NCI-H1105 (cell line): Measurements from ENCODE around the gene A1CF.
"Not testable (repeated sequence)": the region's sequence is repeated elsewhere in the genome, so short reads cannot be mapped to it uniquely, and the experiment has no call there.

Experiments used
- DNase-seq: peaks from one replicate; lab custom pipeline; 2025; lab: John Stamatoyannopoulos, UW

Gene A1CF, protein sequence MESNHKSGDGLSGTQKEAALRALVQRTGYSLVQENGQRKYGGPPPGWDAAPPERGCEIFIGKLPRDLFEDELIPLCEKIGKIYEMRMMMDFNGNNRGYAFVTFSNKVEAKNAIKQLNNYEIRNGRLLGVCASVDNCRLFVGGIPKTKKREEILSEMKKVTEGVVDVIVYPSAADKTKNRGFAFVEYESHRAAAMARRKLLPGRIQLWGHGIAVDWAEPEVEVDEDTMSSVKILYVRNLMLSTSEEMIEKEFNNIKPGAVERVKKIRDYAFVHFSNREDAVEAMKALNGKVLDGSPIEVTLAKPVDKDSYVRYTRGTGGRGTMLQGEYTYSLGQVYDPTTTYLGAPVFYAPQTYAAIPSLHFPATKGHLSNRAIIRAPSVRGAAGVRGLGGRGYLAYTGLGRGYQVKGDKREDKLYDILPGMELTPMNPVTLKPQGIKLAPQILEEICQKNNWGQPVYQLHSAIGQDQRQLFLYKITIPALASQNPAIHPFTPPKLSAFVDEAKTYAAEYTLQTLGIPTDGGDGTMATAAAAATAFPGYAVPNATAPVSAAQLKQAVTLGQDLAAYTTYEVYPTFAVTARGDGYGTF

DNA sequence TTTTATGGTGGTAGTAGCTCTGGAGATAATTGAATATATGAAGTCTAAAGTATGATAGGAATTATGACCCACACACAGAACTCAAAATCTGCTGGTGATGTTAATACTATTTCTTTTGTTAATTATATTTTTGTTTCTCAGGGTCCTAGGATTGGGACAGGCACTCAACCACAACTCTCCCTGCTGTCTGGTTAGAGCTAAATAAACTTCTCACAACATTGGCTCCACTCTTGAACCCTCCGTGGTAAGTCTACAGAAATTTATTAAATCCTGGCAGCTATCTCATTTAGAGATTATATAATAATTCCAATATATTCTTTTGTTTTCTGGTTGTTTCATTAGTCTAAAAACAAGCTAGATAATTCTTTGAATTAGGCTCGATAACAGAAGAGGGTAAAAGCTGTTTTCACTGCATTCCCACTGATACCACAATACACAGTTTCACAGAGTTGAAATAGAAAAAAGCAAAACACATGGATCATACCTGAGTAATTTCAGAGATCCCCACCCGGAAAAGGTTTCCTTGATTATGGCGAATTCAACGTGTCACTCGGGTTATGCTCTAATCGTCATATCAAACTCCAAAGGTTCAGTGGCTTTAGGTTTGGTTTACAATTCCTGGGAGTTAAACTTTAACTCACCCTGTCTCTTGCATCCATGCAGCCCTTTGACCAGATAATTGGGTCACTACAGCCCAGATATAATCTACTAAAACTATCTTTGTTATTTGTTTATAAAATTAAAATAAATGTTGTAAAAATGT lies at the start of gene A1CF:
A1CF (minus strand) TSS at position 531 of the 763 bp plus-strand sequence. CDS start 25,687 bp downstream, outside the sequence.
- DNase-seq, result no peak

DNA sequence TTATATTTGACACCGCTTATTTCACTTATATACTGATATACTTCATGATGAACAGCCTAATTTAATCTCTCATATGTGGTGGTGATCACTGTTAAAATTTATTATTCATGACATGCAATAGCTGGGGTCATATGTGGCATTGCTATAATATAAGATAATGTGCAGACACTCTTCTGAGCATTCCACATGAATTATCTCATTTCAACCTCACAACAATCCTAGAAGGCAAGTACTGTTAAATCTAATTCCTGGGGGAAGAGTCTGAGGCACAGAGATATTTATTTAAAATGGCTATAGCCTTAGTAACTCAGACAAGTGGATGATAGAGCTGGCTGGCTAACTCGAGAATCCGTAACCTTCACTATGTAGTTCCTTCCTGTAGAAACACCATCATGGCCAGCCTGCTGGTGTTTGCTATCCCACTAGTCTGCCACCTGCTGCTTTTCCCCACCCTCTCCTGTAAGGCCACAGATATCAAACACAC lies 46.6 kb upstream of the A1CF start:
- DNase-seq, result no peak

DNA sequence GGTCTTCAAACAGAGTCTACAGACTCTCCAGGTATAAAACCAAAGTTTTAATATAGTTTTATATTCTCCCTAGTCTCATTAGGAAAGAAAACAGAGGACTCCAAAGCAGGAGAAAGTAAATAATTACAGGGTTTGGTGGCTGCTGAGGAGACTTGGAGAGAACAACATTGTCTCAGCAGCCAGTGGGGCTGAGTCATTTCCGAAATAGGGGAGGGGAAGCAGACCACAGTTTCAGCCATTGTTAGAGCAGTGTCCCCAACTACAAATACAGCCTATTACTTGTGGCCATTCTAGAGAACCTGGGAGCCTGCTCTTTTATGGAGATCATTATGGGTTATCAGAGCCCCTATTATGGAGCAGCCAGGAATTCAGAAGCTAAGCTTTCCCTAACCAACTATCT lies 44.2 kb upstream of the A1CF start:
- no peak for DNase-seq

DNA sequence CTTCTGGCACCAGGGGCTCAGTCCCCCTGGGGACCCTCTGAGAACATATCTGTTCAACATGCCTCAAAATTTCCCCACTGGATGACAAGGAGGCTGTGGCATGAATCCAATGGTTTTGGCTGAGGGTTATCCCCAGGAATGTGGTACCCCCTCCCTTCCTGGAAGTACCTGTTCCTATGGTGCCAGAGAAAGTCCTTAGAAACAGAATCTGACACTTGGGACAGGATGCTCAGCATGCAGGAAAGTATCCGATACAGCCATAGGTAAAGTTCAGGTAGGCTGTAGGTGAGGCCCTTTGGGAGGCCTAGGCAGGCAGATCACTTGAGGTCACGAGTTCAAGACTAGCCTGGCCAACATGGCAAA lies 42.7 kb upstream of the A1CF start:
- DNase-seq, result no peak

DNA sequence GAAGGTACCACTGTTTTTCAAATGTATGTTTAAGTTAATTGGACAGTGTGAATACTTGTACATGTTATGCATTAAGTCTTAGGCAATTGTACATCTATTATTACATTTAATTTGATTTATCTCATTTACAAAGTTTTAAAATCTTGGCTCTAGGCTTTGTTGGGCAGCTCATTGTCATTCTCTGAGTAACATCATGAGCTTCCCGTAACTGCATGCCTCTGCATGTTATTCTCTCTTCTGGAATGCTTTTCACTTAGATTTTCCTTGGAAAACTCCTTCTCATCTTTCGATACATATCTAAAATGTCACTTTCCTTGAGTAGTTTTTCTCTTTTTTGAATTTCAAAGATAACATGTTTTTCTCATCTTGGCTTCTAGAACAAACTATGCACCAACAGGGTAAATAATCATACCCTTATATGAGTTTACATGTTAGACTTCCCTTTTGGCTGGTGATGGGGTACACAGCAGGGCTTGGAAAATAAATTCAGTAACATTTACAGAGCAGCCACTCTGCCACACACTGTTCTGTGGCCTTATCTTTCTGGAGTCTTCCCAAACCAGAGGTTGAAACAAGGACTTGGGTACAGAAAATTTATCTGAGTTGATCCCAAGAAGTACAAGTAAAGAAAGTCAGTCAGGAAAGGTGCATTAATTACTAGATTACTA lies 42.2 kb upstream of the A1CF start:
- no peak for DNase-seq

DNA sequence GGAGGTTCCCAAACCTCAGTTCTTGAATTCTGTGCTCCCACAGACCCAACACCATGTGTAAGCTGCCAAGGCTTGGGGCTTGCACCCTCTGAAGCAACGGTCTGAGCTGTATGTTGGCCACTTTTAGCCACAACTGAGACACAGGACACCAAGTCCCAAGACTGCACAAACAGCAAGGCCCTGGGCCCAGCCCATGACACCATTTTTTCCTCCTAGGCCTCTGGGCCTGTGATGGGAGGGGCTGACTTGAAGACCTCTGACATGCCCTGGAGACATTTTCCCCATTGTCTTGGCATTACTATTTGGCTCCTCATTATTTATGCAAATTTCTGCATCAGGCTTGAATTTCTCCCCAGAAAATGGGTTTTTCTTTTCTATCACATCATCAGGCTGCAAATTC lies 38.0 kb upstream of the A1CF start:
- DNase-seq, result not testable (repeated sequence)

DNA sequence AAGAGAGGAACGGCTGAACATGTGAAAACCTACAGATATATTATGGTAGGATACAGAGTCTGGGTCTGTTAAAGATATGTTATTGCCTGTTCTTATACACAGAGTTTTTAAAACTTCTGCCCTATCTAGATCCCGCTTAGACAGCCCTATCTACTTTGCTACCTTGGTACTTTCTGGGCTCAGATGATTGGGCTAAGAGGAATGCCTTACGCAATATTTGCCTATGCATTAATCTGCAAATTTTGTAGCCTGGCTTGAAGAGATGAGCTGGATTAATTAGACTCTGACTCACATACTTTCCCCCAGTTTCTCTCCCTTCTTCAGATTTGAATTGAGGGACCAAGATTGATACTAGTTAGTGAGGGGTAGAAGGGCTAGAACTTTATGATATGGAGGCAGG lies 33.6 kb upstream of the A1CF start:
- DNase-seq, result no peak

DNA sequence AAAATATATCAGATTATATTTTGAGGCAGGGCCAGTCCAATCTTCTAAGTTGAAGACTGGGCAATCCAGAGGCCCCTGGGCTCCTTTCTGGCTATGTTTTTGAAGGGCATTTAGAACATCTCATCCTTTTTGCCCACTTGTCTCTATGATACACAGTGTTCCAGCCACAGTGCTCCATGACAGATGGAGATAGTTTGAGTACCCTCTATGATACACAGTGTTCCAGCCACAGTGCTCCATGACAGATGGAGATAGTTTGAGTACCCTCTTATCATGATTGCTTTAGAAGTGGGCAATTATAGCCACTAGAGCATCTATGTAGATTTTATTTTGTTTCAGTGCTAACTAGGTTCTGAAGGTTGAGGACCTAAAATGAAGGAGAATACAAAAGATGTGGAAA lies 33.1 kb upstream of the A1CF start:
- no peak for DNase-seq

DNA sequence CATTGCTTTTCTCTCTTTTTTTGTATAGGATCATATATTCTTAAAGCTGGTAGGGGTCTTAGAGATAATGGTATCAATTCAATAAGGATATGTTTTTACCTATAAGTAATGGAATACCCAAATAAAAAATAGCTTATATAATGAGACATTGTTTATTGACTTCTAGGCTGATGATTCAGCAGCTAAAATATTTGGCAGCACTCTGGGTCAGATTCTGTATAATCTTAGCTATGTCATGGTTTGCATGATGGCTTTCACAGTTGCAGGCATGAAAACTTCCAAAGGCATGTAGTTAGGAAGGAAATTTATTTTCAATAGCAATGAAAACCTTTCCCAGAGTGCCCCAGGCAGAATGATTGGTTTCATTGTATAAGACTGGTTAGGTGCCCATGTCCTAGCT lies 32.1 kb upstream of the A1CF start:
- no peak for DNase-seq

DNA sequence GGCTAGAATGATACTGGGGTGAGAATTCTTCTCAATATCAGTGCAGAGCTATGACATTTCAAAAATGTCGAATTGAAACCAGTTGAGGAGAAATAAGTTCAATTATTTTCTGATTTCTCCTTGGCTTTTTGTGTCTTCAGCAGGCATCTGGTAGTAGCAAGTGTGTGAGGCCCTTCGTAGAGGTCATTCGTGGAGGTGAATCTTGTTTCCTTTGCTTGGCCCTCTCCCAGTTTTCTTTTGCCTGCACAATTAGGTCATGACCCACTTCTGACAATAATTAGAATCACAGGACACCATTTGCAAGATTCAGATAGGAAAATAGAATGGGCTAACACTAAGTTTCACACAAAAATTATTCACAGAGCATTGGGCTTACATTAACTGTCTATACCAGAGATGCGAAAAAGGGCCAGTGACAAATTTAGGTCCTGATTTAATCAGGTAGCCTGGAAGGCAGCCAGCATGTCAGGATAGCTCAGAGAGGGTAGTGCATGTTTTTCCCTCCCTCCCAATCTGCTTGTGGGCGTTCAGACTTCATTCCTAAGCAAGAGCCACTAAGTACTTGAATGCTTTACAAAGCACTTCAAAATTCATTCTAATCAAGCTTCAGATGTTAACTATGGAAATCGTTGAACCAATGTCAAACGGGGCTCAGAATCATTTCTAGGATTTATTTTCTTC lies 24.0 kb upstream of the A1CF start:
- DNase-seq, result no peak

DNA sequence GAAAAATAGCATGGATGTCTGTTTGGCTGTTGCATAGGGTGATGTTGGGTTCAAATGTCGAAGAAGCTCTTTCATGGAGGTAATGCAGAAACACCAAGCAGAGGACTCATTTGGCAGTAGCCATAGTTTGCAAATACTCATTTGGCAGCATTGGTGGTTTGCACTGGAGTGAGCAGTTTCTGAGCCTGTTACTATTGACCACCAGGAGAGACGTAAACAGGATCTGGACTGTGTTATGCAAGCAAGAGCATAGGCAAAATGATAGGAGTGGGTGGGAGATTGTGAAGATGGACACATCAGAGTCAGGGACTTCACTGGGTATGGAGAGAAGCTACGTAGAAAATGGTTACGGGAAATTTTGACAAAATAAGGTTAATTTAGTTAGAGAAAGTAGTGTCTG lies 22.9 kb upstream of the A1CF start:
- no peak for DNase-seq

DNA sequence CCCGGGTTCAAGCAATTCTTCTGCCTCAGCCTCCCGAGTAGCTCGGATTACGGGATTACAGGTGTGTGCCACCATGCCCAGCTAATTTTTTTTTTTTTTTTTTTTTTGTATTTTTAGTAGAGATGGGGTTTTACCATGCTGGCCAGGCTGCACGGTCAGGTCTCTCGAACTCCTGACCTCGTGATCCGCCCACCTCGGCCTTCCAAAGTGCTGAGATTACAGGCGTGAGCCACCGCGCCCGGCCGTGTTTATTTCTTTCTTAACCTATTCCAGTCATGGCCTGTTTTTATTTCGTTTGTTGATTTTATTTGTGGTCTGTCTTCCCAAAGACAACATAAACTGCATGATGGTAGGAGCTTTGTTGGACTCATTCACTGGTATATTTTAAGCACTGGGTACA lies 20.4 kb upstream of the A1CF start:
- DNase-seq, result not testable (repeated sequence)

DNA sequence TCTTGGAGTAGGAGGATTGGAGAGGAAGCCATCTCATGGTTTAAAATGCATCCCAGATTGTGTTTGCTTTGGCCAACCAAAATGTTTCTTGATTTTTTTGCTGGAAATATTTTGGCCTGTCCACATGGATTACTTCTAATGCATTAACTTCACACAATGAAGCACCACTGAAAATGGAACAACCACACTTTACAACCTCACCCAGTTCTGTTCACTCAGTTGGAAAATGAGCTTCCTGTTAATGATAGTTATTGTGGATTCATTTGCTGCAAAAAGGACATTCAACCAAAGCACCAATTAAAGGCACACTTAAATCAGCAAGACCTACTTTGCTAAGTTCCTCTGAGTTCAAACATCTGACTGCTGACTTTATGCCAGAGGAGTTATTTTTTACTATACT lies 11.3 kb upstream of the A1CF start:
- no peak for DNase-seq

DNA sequence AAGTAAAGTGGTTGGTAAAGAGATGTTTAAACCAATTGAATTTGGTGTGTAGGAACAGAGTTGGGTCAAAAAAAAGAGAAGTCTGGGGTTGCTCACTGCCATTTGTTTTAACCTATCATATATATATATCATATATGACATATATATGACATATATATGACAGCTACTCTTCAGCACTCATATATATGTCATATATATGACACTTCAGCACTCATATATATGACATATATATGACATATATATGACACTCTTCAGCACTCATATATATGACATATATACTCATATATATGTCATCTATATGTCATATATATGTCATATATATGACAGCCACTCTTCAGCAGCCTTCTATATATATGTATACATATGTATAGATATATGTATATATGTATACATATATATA lies 8.9 kb upstream of the A1CF start:
- DNase-seq, result no peak

DNA sequence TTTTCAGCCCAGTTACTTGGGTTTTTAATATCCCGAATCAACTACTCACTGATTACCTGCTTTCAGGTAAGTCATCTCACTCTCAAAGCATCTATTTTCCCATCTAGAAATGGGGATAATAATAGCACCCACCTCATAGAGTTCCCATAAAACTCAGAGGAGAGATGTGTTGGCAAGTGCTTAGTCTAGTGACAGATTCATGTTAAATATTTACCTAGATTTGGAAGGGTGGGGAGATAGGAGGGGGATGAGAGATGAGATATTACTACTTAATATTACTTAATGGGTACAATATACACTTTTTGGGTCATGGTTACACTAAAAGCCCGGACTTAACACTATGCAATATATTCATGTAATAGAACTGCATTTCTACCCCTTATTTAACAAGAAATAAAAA lies 7.0 kb upstream of the A1CF start:
- no peak for DNase-seq

DNA sequence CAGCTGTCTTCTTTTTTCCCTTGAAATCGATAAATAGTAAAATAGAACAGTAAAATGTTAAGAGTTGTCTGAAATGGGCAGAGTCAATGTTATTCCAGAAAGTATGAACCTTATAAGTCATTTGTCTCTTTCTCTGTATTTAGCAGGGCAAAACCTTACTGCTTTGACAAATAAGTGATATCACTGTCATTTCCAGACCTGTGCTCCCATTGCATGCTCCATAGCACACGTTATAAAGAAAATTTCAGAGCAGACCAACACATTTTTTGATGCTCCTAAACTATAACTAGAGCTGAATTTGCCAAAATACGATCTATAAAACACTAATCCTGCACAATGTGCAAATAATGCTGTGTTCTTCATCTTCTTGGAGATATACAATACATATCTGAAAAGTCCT lies 1.1 kb downstream of the A1CF start:
- no peak for DNase-seq

DNA sequence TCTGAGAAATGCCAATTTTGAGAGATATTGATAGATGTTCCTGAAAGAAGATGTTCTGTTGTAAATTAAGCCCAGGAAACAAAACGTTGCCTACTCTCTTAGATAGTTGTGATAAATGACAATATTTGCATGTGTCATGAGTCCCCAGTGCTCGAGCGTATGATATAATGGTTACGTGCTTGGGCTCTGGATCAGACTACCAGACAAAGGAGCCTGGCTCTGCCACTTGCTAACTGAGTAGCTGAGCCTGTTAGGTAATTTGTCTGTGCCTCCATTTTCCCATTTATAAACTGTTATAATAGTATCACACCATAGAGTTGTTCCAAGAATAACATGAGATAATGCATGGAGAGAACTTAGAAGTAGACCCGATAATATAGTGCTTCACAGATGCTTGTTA lies 1.8 kb downstream of the A1CF start:
- no peak for DNase-seq

DNA sequence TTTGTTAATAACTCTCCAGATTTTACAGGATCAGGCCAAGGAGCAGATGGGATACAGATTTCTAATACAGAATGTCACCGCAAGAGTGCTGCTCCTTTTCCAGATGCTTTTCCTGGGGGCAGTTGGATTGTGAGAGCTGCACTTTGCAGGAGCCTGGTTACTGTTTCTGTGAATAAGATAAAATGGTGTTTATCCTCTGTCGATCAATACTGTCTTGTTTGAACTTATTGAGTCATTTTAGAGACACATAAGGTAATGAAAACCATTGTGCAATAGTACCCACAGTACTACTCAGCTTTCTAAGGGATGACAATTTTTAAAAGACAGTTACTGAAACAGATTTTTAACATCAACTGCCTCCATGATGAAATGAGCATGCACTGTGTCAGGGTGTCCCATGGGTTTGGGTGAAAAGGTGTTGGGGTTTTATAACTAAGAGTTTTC lies 2.9 kb downstream of the A1CF start:
- no peak for DNase-seq

DNA sequence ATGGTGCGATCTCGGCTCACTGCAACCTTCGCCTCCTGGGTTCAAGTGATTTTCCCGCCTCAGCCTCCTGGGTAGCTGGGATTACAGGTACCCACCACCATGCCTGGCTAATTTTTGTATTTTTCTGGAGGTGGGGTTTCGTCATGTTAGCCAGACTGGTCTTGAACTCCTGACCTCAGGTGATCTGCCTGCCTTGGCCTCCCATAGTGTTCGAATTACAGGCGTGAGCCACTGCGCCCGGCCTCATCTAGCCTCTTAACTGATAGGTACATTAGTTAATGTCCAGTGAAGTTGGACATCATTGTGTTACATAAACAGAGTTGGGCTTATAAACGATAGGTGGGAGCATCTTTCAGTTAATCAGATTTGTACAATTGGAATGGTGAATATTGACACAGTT lies 4.4 kb downstream of the A1CF start:
- not testable (repeated sequence) for DNase-seq

DNA sequence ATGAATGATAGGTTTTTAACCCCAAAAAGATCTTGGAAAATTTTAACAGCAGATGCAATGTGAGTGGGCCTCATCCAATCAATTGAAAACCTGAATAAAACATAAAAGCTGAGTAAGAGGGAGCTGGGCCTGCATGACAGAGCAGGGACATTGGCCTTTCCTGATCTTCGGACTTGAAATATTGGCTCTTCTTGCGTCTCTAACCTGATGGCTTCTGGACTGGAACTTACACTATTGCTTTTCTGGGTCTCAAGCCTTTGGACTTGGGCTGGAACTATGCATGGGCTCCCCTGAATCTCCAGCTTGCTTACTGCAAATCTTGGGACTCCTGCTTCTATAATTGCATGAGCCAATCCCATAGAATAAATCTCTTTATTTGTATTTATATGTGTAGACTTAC lies 9.0 kb downstream of the A1CF start:
- no peak for DNase-seq

DNA sequence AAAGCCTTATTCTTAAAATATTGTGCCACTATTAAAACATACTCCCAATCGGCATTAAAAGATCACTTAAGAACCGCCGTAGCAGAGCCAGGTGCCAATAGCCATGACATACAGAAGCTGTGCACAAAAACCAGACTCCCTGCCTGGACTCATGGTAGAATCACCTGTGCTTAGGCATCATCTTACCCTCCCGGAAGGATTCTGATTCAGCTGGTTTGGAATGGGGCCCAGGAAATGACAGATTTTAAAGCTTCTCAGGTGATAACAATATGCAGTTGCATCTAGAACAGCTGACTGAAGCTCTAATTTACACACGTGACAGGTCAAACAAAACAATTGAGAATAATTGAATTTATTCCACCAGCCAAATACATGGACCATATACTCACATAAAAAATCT lies 10.7 kb downstream of the A1CF start:
- DNase-seq, result no peak

DNA sequence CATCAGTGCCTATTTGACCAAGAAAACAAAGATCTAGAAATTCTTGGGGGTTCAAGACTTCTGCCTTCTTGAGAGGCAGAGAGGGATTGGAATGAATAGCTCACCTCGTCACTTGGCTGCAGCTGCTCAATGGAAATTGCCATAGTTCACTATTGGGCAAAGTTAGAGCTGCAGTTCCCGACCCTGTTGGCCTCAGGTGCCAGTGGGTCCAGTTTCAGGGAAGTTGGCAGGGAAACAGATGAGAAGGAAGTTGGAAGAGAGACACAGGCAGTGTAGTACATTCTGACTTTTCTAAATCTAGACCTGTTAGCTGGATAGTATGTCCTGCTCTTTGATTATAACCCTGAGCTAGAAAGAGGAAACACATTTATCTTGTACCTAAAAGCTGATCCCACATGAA lies 19.1 kb downstream of the A1CF start:
- DNase-seq, result no peak
